WTC11 (cell line): ENCODE results near the gene URM1. TPM values are rescaled to one million over a fixed set of nuclear protein-coding genes. Genes with fewer than 3 reads are reported as not detected.

Source experiments
- ATAC-seq: fragments of 200-7000 bp; cut with Tn5 transposase; 2 replicates; pipeline ENCODE4 v1.10.0; 2021; ENCODE audit warnings: mild to moderate bottlenecking, moderate library complexity
- CTCF ChIA-PET: fragments of 300-600 bp; sonication (Branson Sonifier 250); formaldehyde crosslinking; loops from one replicate; lab custom pipeline; 2021; ENCODE audit warnings: antibody characterized with exemption; lab: Charles Lee
- POLR2A ChIA-PET: fragments of 350-600 bp; sonication (Branson Sonifier 250); formaldehyde crosslinking; loops from one replicate; lab custom pipeline; 2021; ENCODE audit warnings: antibody characterized with exemption; lab: Charles Lee
- DNase-seq: peaks from one replicate; pipeline ENCODE4 v3.0.0; 2021; ENCODE audit warnings: low spot score
- H3K27ac Mint-ChIP-seq: 2 replicates; pipeline ENCODE4 v1.8.0; 2021; ENCODE audit warnings: mixed read lengths
- H3K27me3 Mint-ChIP-seq: 2 replicates; pipeline ENCODE4 v1.8.0; 2021; ENCODE audit warnings: low read depth, mild to moderate bottlenecking, moderate library complexity, mixed read lengths
- H3K36me3 Mint-ChIP-seq: 2 replicates; pipeline ENCODE4 v1.8.0; 2021; ENCODE audit warnings: mixed read lengths
- H3K4me1 Mint-ChIP-seq: 2 replicates; pipeline ENCODE4 v1.8.0; 2022; ENCODE audit warnings: mixed read lengths
- H3K4me3 Mint-ChIP-seq: 2 replicates; pipeline ENCODE4 v1.8.0; 2021; ENCODE audit warnings: mild to moderate bottlenecking, moderate library complexity, mixed read lengths
- H3K9me3 Mint-ChIP-seq: 2 replicates; pipeline ENCODE4 v1.8.0; 2021; ENCODE audit warnings: mixed read lengths
- CBFB ChIP-seq: sonication (generic); formaldehyde crosslinking; IDR thresholded peaks from 2 replicates; pipeline ENCODE4 v1.8.1; 2022; ENCODE audit warnings: mild to moderate bottlenecking, low read depth, missing genetic modification reagents
- ESRRA ChIP-seq: sonication (generic); formaldehyde crosslinking; IDR thresholded peaks from 2 replicates; pipeline ENCODE4 v1.8.1; 2022; ENCODE audit warnings: mild to moderate bottlenecking, missing genetic modification reagents, borderline replicate concordance
- FOXP1 ChIP-seq: sonication (generic); formaldehyde crosslinking; IDR thresholded peaks from 2 replicates; pipeline ENCODE4 v1.8.0; 2022; ENCODE audit warnings: missing genetic modification reagents, mild to moderate bottlenecking, moderate library complexity, borderline replicate concordance
- GABPB1 ChIP-seq: sonication (generic); formaldehyde crosslinking; IDR thresholded peaks from 2 replicates; pipeline ENCODE4 v1.8.1; 2023; ENCODE audit warnings: mild to moderate bottlenecking, missing genetic modification reagents
- GTF2I ChIP-seq: fragments of 250-450 bp; sonication (Bioruptor Pico); conservative IDR thresholded peaks from 2 replicates; pipeline ENCODE4 v1.4.0; 2021; ENCODE audit warnings: mild to moderate bottlenecking
- HMGA2 ChIP-seq: fragments of 250-450 bp; sonication (Bioruptor Pico); IDR thresholded peaks from 2 replicates; pipeline ENCODE4 v1.4.0; 2021; ENCODE audit warnings: mild to moderate bottlenecking, moderate library complexity
- NFATC4 ChIP-seq: fragments of 250-450 bp; sonication (Bioruptor Pico); IDR thresholded peaks from 2 replicates; pipeline ENCODE4 v1.9.0; 2021; ENCODE audit warnings: mild to moderate bottlenecking
- ZBTB21 ChIP-seq: sonication (generic); formaldehyde crosslinking; IDR thresholded peaks from 2 replicates; pipeline ENCODE4 v1.8.1; 2023; ENCODE audit warnings: mild to moderate bottlenecking, missing genetic modification reagents, borderline replicate concordance
- ZNF219 ChIP-seq: sonication (generic); formaldehyde crosslinking; IDR thresholded peaks from 2 replicates; pipeline ENCODE4 v1.8.0; 2023; ENCODE audit warnings: missing genetic modification reagents, mild to moderate bottlenecking, borderline replicate concordance
- total RNA-seq: library from RNA; stranded (reverse); gene quantifications from 3 replicates; pipeline ENCODE4 v1.2.3, GENCODE V29; 2021
- TF ChIP-seq, protein P1 (sequence below): fragments of 250-450 bp; sonication (Bioruptor Pico); IDR thresholded peaks from 2 replicates; pipeline ENCODE4 v1.9.0; 2021; ENCODE audit warnings: mild to moderate bottlenecking
- TF ChIP-seq, protein P2 (sequence below): sonication (generic); formaldehyde crosslinking; IDR thresholded peaks from 2 replicates; pipeline ENCODE4 v1.8.0; 2022; ENCODE audit warnings: mild to moderate bottlenecking, missing genetic modification reagents
- TF ChIP-seq, protein P3 (sequence below): sonication (generic); formaldehyde crosslinking; IDR thresholded peaks from 2 replicates; pipeline ENCODE4 v1.8.1; 2023; ENCODE audit warnings: mild to moderate bottlenecking, missing genetic modification reagents, moderate library complexity
- TF ChIP-seq, protein P4 (sequence below): sonication (generic); formaldehyde crosslinking; IDR thresholded peaks from 2 replicates; pipeline ENCODE4 v1.8.0; 2022; ENCODE audit warnings: mild to moderate bottlenecking, missing genetic modification reagents
- TF ChIP-seq, protein P5 (sequence below): sonication (generic); formaldehyde crosslinking; IDR thresholded peaks from 2 replicates; pipeline ENCODE4 v1.8.1; 2023; ENCODE audit warnings: mild to moderate bottlenecking, missing genetic modification reagents
- TF ChIP-seq, protein P6 (sequence below): sonication (generic); formaldehyde crosslinking; IDR thresholded peaks from 2 replicates; pipeline ENCODE4 v1.8.0; 2023; ENCODE audit warnings: mild to moderate bottlenecking, missing genetic modification reagents

URM1 gene
- total RNA-seq, 1 experiment from 2014 or later, result 67.9 TPM

DNA sequence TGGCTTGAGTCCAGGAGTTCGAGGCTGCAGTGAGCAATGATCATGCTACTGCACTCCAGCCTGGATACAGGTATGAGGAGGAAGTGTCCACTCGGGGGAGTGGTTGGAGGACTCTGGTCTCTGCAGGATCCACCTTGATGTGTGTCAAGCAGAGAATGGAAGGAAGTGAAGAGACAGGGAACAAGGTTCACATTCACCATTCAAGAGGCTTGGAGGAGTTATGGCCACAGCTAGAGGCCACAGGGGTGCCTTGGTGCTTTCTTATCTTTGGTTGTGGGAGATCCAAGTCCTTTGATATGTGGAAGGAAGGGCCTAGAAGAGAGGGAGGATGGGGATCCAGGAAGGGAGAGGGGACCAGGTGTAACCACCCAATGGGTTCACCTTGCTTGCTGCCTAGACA, 44.1 kb downstream of the URM1 start (continued):
- TF ChIP-seq GABPB1 (CRISPR knock-in tag) (no peak), ZBTB21 (CRISPR knock-in tag) (no peak), GTF2I (no peak), ZNF219 (CRISPR knock-in tag) (no peak)
- TF ChIP-seq, protein P1, sequence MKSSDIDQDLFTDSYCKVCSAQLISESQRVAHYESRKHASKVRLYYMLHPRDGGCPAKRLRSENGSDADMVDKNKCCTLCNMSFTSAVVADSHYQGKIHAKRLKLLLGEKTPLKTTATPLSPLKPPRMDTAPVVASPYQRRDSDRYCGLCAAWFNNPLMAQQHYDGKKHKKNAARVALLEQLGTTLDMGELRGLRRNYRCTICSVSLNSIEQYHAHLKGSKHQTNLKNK (CRISPR knock-in tag), result no peak

DNA sequence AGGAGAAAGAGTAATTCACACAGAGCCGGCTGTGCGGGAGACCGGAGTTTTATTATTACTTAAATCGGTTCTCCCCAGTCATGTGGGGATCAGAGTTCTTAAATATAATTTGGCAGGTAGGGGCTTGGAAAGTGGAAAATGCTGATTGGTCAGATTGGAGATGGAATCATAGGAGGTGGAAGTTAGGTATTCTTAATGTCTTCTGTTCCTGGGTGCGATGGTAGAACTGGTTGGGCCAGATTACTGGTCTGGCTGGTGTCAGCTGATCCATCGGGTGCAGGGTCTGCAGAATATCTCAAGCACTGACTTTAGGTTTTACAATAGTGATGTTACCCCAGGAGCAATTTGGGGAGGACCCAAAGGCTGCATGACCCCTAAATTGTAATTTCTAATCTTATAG, 44.8 kb downstream of the URM1 start:
- Mint-ChIP-seq H3K27ac (no peak overlapping the region), H3K27me3 (peaks cover 74% of the 10 kb centered on the region), H3K36me3 (no peaks in the 10 kb centered on the region), H3K4me3 (peak overlapping the region; percentile 18; the same call in 1 of the 2 replicates), H3K4me1 (peaks cover 36% of the 10 kb centered on the region), H3K9me3 (no peaks in the 10 kb centered on the region)
- POLR2A ChIA-PET, result interaction anchor here (1.1 kb wide), 1 partner anchor 140 kb away, joined by 6 read pairs; the partner anchor contains the start of genes GOLGA2 and SWI5
- CTCF ChIA-PET, result interaction anchor here (0.6 to 7.7 kb wide), 4 partner anchors 23 to 213 kb away, joined by 3 to 248 read pairs (median 4); partner anchors contain the start of gene DNM1
- TF ChIP-seq, protein P2, sequence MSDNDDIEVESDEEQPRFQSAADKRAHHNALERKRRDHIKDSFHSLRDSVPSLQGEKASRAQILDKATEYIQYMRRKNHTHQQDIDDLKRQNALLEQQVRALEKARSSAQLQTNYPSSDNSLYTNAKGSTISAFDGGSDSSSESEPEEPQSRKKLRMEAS, result no peak
- TF ChIP-seq, protein P3, sequence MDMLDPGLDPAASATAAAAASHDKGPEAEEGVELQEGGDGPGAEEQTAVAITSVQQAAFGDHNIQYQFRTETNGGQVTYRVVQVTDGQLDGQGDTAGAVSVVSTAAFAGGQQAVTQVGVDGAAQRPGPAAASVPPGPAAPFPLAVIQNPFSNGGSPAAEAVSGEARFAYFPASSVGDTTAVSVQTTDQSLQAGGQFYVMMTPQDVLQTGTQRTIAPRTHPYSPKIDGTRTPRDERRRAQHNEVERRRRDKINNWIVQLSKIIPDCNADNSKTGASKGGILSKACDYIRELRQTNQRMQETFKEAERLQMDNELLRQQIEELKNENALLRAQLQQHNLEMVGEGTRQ (CRISPR knock-in tag), result peak; percentile 39; the same call in 1 of the 2 replicates
- DNase-seq (no peak), ATAC-seq (no peak)

DNA sequence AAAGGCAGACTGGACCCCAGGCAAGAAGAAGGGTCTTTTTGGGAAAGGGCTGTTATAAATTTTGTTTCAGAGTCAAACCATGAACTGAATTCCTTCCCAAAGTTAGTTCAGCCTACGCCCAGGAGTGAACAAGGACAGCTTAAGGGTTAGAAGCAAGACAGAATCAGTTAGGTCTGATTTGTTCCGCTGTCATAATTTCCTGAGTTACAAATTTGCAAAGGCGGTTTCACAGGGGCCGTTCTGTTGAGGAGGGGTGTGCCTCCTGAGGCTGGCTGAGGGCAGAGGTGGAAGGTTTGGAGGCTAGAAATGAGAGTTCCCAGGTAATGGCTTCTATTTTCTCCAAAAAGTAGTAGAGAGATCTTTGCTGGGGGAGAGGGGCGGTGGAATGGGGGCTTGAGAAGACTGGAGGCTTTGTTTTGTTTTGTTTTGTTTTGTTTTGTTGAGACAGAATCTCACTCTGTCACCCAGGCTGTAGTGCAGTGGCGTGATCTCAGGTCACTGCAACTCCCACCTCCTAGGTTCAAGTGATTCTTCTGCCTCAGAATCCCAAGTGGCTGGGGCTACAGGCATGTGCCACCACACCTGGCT, 45.4 kb downstream of the URM1 start:
- CTCF ChIA-PET, result interaction anchor here (0.8 to 7.7 kb wide), 3 partner anchors 22 to 121 kb away, joined by 3 to 248 read pairs (median 4); no protein-coding TSS in a partner anchor
- ATAC-seq (no peak), DNase-seq (no peak)
- no peak overlapping the region for H3K27ac Mint-ChIP-seq
- peaks cover 33% of the 10 kb centered on the region for H3K4me1 Mint-ChIP-seq
- H3K9me3 Mint-ChIP-seq, result no peaks in the 10 kb centered on the region
- H3K36me3 Mint-ChIP-seq, result no peaks in the 10 kb centered on the region
- no peak overlapping the region for H3K4me3 Mint-ChIP-seq
- POLR2A ChIA-PET, result no interaction called here
- TF ChIP-seq, protein P4, sequence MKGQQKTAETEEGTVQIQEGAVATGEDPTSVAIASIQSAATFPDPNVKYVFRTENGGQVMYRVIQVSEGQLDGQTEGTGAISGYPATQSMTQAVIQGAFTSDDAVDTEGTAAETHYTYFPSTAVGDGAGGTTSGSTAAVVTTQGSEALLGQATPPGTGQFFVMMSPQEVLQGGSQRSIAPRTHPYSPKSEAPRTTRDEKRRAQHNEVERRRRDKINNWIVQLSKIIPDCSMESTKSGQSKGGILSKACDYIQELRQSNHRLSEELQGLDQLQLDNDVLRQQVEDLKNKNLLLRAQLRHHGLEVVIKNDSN (CRISPR knock-in tag), result no peak
- TF ChIP-seq NFATC4, result no peak
- TF ChIP-seq FOXP1 (CRISPR knock-in tag), result no peak
- TF ChIP-seq, protein P5, sequence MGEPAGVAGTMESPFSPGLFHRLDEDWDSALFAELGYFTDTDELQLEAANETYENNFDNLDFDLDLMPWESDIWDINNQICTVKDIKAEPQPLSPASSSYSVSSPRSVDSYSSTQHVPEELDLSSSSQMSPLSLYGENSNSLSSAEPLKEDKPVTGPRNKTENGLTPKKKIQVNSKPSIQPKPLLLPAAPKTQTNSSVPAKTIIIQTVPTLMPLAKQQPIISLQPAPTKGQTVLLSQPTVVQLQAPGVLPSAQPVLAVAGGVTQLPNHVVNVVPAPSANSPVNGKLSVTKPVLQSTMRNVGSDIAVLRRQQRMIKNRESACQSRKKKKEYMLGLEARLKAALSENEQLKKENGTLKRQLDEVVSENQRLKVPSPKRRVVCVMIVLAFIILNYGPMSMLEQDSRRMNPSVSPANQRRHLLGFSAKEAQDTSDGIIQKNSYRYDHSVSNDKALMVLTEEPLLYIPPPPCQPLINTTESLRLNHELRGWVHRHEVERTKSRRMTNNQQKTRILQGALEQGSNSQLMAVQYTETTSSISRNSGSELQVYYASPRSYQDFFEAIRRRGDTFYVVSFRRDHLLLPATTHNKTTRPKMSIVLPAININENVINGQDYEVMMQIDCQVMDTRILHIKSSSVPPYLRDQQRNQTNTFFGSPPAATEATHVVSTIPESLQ (CRISPR knock-in tag), result no peak
- TF ChIP-seq, protein P6, sequence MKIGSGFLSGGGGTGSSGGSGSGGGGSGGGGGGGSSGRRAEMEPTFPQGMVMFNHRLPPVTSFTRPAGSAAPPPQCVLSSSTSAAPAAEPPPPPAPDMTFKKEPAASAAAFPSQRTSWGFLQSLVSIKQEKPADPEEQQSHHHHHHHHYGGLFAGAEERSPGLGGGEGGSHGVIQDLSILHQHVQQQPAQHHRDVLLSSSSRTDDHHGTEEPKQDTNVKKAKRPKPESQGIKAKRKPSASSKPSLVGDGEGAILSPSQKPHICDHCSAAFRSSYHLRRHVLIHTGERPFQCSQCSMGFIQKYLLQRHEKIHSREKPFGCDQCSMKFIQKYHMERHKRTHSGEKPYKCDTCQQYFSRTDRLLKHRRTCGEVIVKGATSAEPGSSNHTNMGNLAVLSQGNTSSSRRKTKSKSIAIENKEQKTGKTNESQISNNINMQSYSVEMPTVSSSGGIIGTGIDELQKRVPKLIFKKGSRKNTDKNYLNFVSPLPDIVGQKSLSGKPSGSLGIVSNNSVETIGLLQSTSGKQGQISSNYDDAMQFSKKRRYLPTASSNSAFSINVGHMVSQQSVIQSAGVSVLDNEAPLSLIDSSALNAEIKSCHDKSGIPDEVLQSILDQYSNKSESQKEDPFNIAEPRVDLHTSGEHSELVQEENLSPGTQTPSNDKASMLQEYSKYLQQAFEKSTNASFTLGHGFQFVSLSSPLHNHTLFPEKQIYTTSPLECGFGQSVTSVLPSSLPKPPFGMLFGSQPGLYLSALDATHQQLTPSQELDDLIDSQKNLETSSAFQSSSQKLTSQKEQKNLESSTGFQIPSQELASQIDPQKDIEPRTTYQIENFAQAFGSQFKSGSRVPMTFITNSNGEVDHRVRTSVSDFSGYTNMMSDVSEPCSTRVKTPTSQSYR (CRISPR knock-in tag), result no peak
- no peak for TF ChIP-seq HMGA2
- no peak for TF ChIP-seq ESRRA (CRISPR knock-in tag)
- TF ChIP-seq CBFB, result no peak
- H3K27me3 Mint-ChIP-seq, result peaks cover 72% of the 10 kb centered on the region
